Mesendoderm (in vitro differentiated cells): ENCODE measurements around the gene YIPF5.

Experiments
- DNase-seq: peaks from one replicate; pipeline ENCODE4 v3.0.0; 2013
- H2AK5ac ChIP-seq: 2 replicates; pipeline ENCODE4 v1.6.1; 2013; ENCODE audit warnings: low read length, inconsistent platforms
- H2BK120ac ChIP-seq: 2 replicates; pipeline ENCODE4 v1.6.1; 2013; ENCODE audit warnings: low read depth, mild to moderate bottlenecking, low read length, moderate library complexity, mixed read lengths
- H2BK15ac ChIP-seq: replicated peaks from 2 replicates; pipeline ENCODE4 v1.6.1; 2013; ENCODE audit warnings: low read depth, mild to moderate bottlenecking, moderate library complexity
- H2BK5ac ChIP-seq: 2 replicates; pipeline ENCODE4 v1.6.1; 2013; ENCODE audit warnings: low read length, inconsistent platforms
- H3K18ac ChIP-seq: 2 replicates; pipeline ENCODE4 v1.6.1; 2013; ENCODE audit warnings: mild to moderate bottlenecking, low read length, mixed read lengths
- H3K23ac ChIP-seq: one replicate; pipeline ENCODE4 v1.6.1; 2013; ENCODE audit warnings: low read length
- H3K27ac ChIP-seq: 2 replicates; pipeline ENCODE4 v1.5.1; 2013; ENCODE audit warnings: low read depth, mild to moderate bottlenecking, inconsistent platforms, low read length, moderate library complexity
- H3K27me3 ChIP-seq: 2 replicates; pipeline ENCODE4 v1.6.1; 2013; ENCODE audit warnings: low read length, control low read depth, mild to moderate bottlenecking, inconsistent platforms; ENCODE audit not compliant: insufficient read depth, poor library complexity
- H3K36me3 ChIP-seq: 2 replicates; pipeline ENCODE4 v1.6.1; 2013; ENCODE audit warnings: low read length, inconsistent platforms; ENCODE audit not compliant: control insufficient read depth, insufficient read depth
- H3K4ac ChIP-seq: one replicate; pipeline ENCODE4 v1.6.1; 2013; ENCODE audit warnings: low read depth, mild to moderate bottlenecking, low read length, moderate library complexity
- H3K4me1 ChIP-seq: 2 replicates; pipeline ENCODE4 v1.6.1; 2013; ENCODE audit warnings: low read depth, low read length, inconsistent platforms; ENCODE audit not compliant: control insufficient read depth
- H3K4me2 ChIP-seq: 2 replicates; pipeline ENCODE4 v1.6.1; 2013; ENCODE audit warnings: low read length
- H3K4me3 ChIP-seq: 2 replicates; pipeline ENCODE4 v1.5.1; 2013; ENCODE audit warnings: mild to moderate bottlenecking, low read length
- H3K56ac ChIP-seq: one replicate; pipeline ENCODE4 v1.6.1; 2013; ENCODE audit warnings: low read length
- H3K79me1 ChIP-seq: 2 replicates; pipeline ENCODE4 v1.6.1; 2013; ENCODE audit warnings: low read length, inconsistent platforms
- H3K79me2 ChIP-seq: 2 replicates; pipeline ENCODE4 v1.6.1; 2013; ENCODE audit warnings: mild to moderate bottlenecking, low read length; ENCODE audit not compliant: control insufficient read depth, insufficient read depth
- H3K9ac ChIP-seq: 2 replicates; pipeline ENCODE4 v1.6.1; 2013; ENCODE audit warnings: low read length, inconsistent platforms
- H4K5ac ChIP-seq: one replicate; pipeline ENCODE4 v1.6.1; 2013; ENCODE audit warnings: low read length
- H4K8ac ChIP-seq: one replicate; pipeline ENCODE4 v1.6.1; 2013; ENCODE audit warnings: low read depth, mild to moderate bottlenecking, control low read depth, low read length, moderate library complexity
- WGBS: extraction: QIAGEN DNeasy Blood & Tissue Kit; methylation state at CpG from one replicate; pipeline ENCODE4 v1.1.7; 2013; ENCODE audit warnings: low lambda C conversion rate, missing lambda C conversion rate; ENCODE audit not compliant: insufficient coverage; ENCODE audit errors: extremely low coverage; 5-methylcytosine and 5-hydroxymethylcytosine counted together

YIPF5 gene

DNA sequence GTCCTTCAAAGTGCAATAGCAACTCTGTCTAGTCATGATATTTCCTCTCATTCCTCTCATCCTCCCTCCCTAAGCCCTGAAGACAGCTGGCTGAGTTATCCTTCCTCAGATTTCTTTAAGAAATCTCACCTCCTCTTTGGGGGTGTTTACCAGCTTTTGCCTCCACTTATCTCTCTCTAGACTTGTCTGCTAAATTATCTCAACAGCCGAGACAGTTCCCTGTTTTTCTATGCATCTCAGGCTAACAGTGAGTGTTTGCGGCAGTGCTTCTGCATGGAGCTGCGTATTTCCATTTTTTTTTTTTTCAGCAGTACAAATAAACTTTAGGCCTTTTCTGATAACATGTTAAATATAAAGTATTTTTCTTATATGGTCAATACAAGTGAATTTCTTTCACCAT is 21.1 kb upstream of the YIPF5 start:
- H4K8ac ChIP-seq = no peak overlapping the region
- H3K4me3 ChIP-seq = no peak overlapping the region
- no peaks in the 10 kb centered on the region for H3K27me3 ChIP-seq
- no CpG with 5 or more reads among the region's 3 CpGs for WGBS
- no peaks in the 10 kb centered on the region for H3K79me2 ChIP-seq
- no peak overlapping the region for H4K5ac ChIP-seq
- no peak overlapping the region for H3K4ac ChIP-seq
- H2AK5ac ChIP-seq = no peak overlapping the region
- no peak overlapping the region for H3K4me2 ChIP-seq
- no peak overlapping the region for H3K56ac ChIP-seq
- H3K36me3 ChIP-seq = no peaks in the 10 kb centered on the region
- H2BK120ac ChIP-seq = no peak overlapping the region
- H3K18ac ChIP-seq = no peak overlapping the region
- no peaks in the 10 kb centered on the region for H3K79me1 ChIP-seq
- no peak overlapping the region for H3K23ac ChIP-seq
- no peak for DNase-seq
- H3K4me1 ChIP-seq = no peaks in the 10 kb centered on the region
- no peak overlapping the region for H2BK15ac ChIP-seq
- H3K27ac ChIP-seq = no peak overlapping the region
- H3K9ac ChIP-seq = no peak overlapping the region
- H2BK5ac ChIP-seq = no peak overlapping the region

DNA sequence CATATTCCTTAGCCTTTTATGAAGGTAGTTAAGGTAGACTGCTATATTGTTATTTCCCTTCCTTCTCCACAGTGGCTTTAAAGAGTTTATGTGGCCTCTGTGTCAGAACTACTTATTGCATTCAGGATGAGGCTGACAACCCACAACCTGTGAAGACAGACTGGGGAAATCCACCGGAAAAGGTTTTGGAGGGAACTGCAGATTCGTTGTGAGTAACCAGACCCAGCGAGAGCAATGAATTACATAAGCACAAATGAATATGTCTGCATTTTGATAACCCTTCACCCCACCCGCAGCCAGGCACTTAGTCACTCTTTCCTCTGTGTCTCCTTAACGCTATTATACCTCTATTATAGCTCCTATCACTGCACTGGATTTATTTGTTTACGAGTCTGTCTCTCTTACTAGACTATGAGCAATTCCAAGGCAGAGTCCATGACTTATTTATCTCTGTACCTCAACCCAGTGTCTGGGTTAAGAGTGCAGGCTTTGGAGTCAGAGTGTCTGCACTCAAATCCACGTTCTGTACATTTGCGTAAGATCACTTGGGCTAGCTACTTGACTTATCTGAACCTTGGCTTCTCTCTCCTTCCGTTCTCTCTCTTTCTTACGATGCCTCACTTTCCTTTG is 19.5 kb upstream of the YIPF5 start:
- WGBS = no CpG with 5 or more reads among the region's 10 CpGs
- no peak overlapping the region for H2AK5ac ChIP-seq
- H3K27me3 ChIP-seq = no peaks in the 10 kb centered on the region
- no peak overlapping the region for H2BK15ac ChIP-seq
- H3K4me2 ChIP-seq = no peak overlapping the region
- H4K8ac ChIP-seq = no peak overlapping the region
- H3K23ac ChIP-seq = no peak overlapping the region
- no peak for DNase-seq
- H3K4ac ChIP-seq = no peak overlapping the region
- no peaks in the 10 kb centered on the region for H3K79me2 ChIP-seq
- no peak overlapping the region for H3K56ac ChIP-seq
- no peak overlapping the region for H3K9ac ChIP-seq
- H3K4me3 ChIP-seq = no peak overlapping the region
- H2BK5ac ChIP-seq = no peak overlapping the region
- H3K79me1 ChIP-seq = no peaks in the 10 kb centered on the region
- H3K27ac ChIP-seq = no peak overlapping the region
- H3K4me1 ChIP-seq = no peaks in the 10 kb centered on the region
- no peaks in the 10 kb centered on the region for H3K36me3 ChIP-seq
- H3K18ac ChIP-seq = no peak overlapping the region
- no peak overlapping the region for H2BK120ac ChIP-seq
- no peak overlapping the region for H4K5ac ChIP-seq

DNA sequence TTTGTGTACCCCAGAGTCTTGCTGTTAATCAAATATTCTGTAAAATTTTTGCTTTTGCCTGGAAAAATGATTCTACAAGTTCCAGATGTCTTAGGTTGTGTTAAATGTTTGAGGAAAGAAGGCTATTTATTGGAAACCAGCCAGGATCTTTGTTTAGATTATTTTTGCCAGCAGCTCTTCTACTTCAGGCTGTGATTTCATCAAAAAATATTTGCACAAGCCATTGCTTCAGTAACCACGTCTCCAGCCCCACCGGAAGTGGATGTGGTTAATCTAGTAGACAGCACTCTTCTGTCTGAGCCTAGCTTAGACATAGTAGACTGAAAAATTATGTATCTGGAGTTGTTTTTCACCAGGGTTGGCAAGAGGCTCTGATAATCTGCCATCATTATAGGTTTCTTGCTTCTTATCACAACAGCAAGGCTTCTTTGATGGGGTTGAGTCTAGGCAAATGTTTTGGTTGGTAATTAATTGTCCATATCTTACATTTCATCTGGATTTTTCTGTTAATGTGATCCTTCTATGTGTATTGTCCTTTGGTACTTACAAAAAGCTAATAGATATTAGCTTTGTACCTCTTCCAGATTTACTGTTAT is 17.3 kb upstream of the YIPF5 start:
- WGBS = no CpG with 5 or more reads among the region's 2 CpGs
- H3K23ac ChIP-seq = no peak overlapping the region
- no peak overlapping the region for H3K4me3 ChIP-seq
- H4K5ac ChIP-seq = no peak overlapping the region
- H3K56ac ChIP-seq = no peak overlapping the region
- H2BK120ac ChIP-seq = no peak overlapping the region
- H3K36me3 ChIP-seq = no peaks in the 10 kb centered on the region
- no peak for DNase-seq
- H3K4ac ChIP-seq = no peak overlapping the region
- no peak overlapping the region for H2BK5ac ChIP-seq
- no peak overlapping the region for H3K27ac ChIP-seq
- H3K79me1 ChIP-seq = no peaks in the 10 kb centered on the region
- no peak overlapping the region for H3K18ac ChIP-seq
- no peak overlapping the region for H3K4me2 ChIP-seq
- no peaks in the 10 kb centered on the region for H3K79me2 ChIP-seq
- H2AK5ac ChIP-seq = no peak overlapping the region
- no peaks in the 10 kb centered on the region for H3K27me3 ChIP-seq
- no peak overlapping the region for H2BK15ac ChIP-seq
- no peak overlapping the region for H3K9ac ChIP-seq
- no peaks in the 10 kb centered on the region for H3K4me1 ChIP-seq
- H4K8ac ChIP-seq = no peak overlapping the region

DNA sequence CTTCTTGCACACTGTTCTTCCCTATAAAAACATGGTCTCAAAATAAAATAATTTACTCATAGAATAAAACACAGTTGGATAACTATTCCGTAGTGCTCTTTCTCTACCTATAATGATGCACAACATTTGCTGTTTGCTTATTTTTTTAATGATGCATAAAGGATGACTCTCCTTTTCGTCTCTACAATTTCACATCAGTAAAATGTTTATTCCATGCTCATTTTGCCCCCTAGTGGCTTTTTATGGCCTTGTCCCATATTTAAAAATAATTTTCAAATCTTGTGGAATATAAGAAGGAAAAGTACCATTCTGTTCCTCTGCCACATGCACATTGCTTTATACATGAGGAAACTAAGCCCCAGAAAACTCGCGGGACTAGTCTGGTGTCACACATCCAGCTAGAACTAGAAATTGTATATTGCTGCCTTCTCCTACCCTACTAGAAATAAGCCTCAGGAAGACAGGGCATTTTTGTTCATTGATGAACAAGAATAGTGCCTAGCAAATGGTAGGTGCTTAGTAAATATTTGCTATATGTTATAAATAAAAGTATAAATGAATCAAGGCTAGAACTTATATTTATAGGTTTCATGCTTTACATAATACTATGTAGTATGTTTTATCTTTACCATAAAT is 12.9 kb upstream of the YIPF5 start:
- no peak overlapping the region for H3K18ac ChIP-seq
- no peak overlapping the region for H3K4me3 ChIP-seq
- no peaks in the 10 kb centered on the region for H3K79me1 ChIP-seq
- H3K4me2 ChIP-seq = no peak overlapping the region
- H2BK5ac ChIP-seq = no peak overlapping the region
- DNase-seq = no peak
- H2AK5ac ChIP-seq = no peak overlapping the region
- no peaks in the 10 kb centered on the region for H3K79me2 ChIP-seq
- no peak overlapping the region for H4K5ac ChIP-seq
- H3K27me3 ChIP-seq = no peaks in the 10 kb centered on the region
- no peaks in the 10 kb centered on the region for H3K36me3 ChIP-seq
- H3K4ac ChIP-seq = no peak overlapping the region
- no peaks in the 10 kb centered on the region for H3K4me1 ChIP-seq
- H3K56ac ChIP-seq = no peak overlapping the region
- no CpG with 5 or more reads among the region's 4 CpGs for WGBS
- H3K9ac ChIP-seq = no peak overlapping the region
- no peak overlapping the region for H3K23ac ChIP-seq
- no peak overlapping the region for H4K8ac ChIP-seq
- no peak overlapping the region for H2BK120ac ChIP-seq
- H3K27ac ChIP-seq = no peak overlapping the region
- no peak overlapping the region for H2BK15ac ChIP-seq

DNA sequence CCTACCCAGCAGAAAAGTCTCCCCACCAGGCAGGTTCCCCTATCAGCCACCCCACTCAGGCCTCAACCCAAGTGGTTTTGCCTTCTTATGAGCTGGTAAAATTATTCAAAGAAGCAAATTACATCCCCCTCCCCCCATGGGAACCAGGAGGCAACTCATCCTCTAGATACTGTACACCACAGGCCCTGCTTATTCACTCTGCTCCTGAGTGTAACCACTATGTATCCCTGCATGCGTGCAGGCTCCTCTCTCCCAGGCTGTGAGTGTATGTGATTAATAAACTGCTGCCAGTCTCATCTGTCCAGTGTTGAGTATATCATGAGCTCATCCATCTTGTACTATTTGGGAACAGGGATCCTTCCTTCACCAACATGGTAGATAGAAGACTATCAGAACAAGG is 8.8 kb upstream of the YIPF5 start:
- no peak for DNase-seq
- Histone ChIP-seq H4K8ac (no peak overlapping the region), H3K27me3 (no peaks in the 10 kb centered on the region), H3K4me2 (no peak overlapping the region), H2AK5ac (no peak overlapping the region), H3K36me3 (no peaks in the 10 kb centered on the region), H3K4me3 (no peak overlapping the region), H3K56ac (no peak overlapping the region), H2BK120ac (no peak overlapping the region), H4K5ac (no peak overlapping the region), H3K18ac (no peak overlapping the region), H3K23ac (no peak overlapping the region), H3K79me2 (no peaks in the 10 kb centered on the region), H3K79me1 (no peaks in the 10 kb centered on the region), H3K27ac (no peak overlapping the region), H3K4ac (no peak overlapping the region), H3K4me1 (no peaks in the 10 kb centered on the region), H3K9ac (no peak overlapping the region), H2BK15ac (no peak overlapping the region), H2BK5ac (no peak overlapping the region)
- WGBS = no CpG with 5 or more reads among the region's 1 CpG
